ENCODE results near the gene HOMER2. TPM values are rescaled to one million over a fixed set of nuclear protein-coding genes. Genes with fewer than 3 reads are reported as not detected.

Gene HOMER2
- total and polyA plus RNA-seq, 2 of the 13 experiments (the other 11 are each of a cell fraction or from before 2014, with no cell fraction given) = 12.9 to 14.1 TPM

DNA sequence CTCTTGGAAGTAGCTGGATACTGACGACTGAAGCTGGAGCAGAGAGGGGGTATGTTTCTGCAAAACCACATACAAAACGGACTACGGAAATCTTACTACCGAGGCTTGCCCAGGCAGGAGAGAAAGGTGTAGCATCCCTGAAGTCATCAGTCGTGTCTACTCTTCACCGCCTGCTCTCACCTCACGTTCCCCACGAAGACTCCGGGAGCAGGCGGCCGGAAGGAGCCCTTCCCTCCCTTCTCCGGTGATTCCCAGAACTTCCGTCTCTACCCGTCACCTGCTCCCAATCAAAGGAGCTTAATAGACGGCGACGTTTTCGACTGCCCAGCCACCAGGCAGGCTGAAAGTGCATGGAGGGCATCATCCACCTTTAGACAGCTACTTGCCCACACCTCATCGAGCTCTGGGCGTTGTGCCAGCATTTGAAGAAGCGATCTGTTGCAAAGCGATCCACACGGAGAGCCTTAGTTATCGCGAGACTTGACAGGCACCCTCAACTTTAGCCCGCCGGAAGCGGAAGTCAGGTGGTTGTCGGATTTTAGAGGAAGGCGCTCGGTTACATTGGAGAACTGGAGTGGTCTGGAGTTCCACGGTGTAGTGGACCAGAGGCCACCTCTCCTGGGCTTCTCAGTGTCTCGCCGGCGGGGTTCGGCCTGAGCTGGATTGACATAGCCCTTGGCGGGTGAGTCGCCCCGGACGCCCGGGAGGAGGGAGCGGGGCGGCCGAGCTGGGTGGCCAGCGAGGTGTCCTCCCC lies 33.3 kb upstream of the HOMER2 start, which contains the start of gene RAMAC (continued):
- TF ChIP-seq, protein P1, sequence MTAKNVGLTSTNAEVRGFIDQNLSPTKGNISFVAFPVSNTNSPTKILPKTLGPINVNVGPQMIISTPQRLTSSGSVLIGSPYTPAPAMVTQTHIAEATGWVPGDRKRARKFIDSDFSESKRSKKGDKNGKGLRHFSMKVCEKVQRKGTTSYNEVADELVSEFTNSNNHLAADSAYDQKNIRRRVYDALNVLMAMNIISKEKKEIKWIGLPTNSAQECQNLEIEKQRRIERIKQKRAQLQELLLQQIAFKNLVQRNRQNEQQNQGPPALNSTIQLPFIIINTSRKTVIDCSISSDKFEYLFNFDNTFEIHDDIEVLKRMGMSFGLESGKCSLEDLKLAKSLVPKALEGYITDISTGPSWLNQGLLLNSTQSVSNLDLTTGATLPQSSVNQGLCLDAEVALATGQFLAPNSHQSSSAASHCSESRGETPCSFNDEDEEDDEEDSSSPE (CRISPR knock-in tag; IDR thresholded peaks at IDR 0.05) = peak; percentile 96
- TF ChIP-seq, protein P2, sequence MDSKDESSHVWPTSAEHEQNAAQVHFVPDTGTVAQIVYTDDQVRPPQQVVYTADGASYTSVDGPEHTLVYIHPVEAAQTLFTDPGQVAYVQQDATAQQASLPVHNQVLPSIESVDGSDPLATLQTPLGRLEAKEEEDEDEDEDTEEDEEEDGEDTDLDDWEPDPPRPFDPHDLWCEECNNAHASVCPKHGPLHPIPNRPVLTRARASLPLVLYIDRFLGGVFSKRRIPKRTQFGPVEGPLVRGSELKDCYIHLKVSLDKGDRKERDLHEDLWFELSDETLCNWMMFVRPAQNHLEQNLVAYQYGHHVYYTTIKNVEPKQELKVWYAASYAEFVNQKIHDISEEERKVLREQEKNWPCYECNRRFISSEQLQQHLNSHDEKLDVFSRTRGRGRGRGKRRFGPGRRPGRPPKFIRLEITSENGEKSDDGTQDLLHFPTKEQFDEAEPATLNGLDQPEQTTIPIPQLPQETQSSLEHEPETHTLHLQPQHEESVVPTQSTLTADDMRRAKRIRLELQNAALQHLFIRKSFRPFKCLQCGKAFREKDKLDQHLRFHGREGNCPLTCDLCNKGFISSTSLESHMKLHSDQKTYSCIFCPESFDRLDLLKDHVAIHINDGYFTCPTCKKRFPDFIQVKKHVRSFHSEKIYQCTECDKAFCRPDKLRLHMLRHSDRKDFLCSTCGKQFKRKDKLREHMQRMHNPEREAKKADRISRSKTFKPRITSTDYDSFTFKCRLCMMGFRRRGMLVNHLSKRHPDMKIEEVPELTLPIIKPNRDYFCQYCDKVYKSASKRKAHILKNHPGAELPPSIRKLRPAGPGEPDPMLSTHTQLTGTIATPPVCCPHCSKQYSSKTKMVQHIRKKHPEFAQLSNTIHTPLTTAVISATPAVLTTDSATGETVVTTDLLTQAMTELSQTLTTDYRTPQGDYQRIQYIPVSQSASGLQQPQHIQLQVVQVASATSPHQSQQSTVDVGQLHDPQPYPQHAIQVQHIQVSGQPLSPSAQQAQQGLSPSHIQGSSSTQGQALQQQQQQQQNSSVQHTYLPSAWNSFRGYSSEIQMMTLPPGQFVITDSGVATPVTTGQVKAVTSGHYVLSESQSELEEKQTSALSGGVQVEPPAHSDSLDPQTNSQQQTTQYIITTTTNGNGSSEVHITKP (CRISPR knock-in tag; IDR thresholded peaks at IDR 0.05; ENCODE audit: low read depth) = peak; percentile 69; the same call in 1 of the 2 replicates
- TF ChIP-seq ESRRA (CRISPR knock-in tag; IDR thresholded peaks at IDR 0.05; ENCODE audit: low read depth) (no peak), SAFB2 (CRISPR knock-in tag; IDR thresholded peaks at IDR 0.05; ENCODE audit: borderline replicate concordance, low read depth) (no peak), ZNF30 (CRISPR knock-in tag; IDR thresholded peaks at IDR 0.05) (peak; percentile 88), PPARG (CRISPR knock-in tag; conservative IDR thresholded peaks at IDR 0.05) (peak; percentile 63; the same call in 1 of the 2 replicates), SOX13 (IDR thresholded peaks at IDR 0.05) (no peak), SOX13 (CRISPR knock-in tag; conservative IDR thresholded peaks at IDR 0.05 in 1 of 2, IDR thresholded peaks at IDR 0.05 in 1 of 2) (no peak), ZNF263 (CRISPR knock-in tag; IDR thresholded peaks at IDR 0.05) (no peak; the same call in 1 of the 2 replicates), ZNF143 (CRISPR knock-in tag; IDR thresholded peaks at IDR 0.05) (no peak), HCFC1 (IDR thresholded peaks at IDR 0.05; ENCODE audit: low read depth, low read length) (no peak), SOX5 (CRISPR knock-in tag; IDR thresholded peaks at IDR 0.05; ENCODE audit: borderline replicate concordance) (no peak; the same call in 1 of the 2 replicates), ELF1 (CRISPR knock-in tag; IDR thresholded peaks at IDR 0.05) (peak; percentile 89), ZNF761 (CRISPR knock-in tag; conservative IDR thresholded peaks at IDR 0.05) (peak; percentile 87), ZNF777 (CRISPR knock-in tag; IDR thresholded peaks at IDR 0.05) (peak; percentile 77), RCOR2 (CRISPR knock-in tag; IDR thresholded peaks at IDR 0.05) (no peak), ZNF317 (CRISPR knock-in tag; IDR thresholded peaks at IDR 0.05) (peak; percentile 89), MAZ (IDR thresholded peaks at IDR 0.05; ENCODE audit: borderline replicate concordance, low read depth, low read length) (no peak), MAZ (CRISPR knock-in tag; IDR thresholded peaks at IDR 0.05; ENCODE audit: low read depth) (peak; percentile 41; the same call in 1 of the 2 replicates), CREB1 (IDR thresholded peaks at IDR 0.05) (no peak), CREB1 (CRISPR knock-in tag; IDR thresholded peaks at IDR 0.05) (no peak)
- TF ChIP-seq, protein P3, sequence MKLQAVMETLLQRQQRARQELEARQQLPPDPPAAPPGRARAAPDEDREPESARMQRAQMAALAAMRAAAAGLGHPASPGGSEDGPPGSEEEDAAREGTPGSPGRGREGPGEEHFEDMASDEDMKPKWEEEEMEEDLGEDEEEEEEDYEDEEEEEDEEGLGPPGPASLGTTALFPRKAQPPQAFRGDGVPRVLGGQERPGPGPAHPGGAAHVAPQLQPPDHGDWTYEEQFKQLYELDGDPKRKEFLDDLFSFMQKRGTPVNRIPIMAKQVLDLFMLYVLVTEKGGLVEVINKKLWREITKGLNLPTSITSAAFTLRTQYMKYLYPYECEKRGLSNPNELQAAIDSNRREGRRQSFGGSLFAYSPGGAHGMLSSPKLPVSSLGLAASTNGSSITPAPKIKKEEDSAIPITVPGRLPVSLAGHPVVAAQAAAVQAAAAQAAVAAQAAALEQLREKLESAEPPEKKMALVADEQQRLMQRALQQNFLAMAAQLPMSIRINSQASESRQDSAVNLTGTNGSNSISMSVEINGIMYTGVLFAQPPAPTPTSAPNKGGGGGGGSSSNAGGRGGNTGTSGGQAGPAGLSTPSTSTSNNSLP (IDR thresholded peaks at IDR 0.05; ENCODE audit: low read depth, low read length) = no peak
- TF ChIP-seq, protein P4, sequence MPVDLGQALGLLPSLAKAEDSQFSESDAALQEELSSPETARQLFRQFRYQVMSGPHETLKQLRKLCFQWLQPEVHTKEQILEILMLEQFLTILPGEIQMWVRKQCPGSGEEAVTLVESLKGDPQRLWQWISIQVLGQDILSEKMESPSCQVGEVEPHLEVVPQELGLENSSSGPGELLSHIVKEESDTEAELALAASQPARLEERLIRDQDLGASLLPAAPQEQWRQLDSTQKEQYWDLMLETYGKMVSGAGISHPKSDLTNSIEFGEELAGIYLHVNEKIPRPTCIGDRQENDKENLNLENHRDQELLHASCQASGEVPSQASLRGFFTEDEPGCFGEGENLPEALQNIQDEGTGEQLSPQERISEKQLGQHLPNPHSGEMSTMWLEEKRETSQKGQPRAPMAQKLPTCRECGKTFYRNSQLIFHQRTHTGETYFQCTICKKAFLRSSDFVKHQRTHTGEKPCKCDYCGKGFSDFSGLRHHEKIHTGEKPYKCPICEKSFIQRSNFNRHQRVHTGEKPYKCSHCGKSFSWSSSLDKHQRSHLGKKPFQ (CRISPR knock-in tag; IDR thresholded peaks at IDR 0.05; ENCODE audit: insufficient replicate concordance) = peak; percentile 94
